Kidney (tissue), 14 donors: Measurements from ENCODE around the gene RIMBP2. TPM values are rescaled to one million over a fixed set of nuclear protein-coding genes. Genes with fewer than 3 reads are reported as not detected.

Experiments used
- DNase-seq, 5 donors: peaks; one replicate each; pipeline ENCODE4 v3.0.0-alpha.2; 2013 to 2020
- FAIRE-seq: peaks from 2 replicates; lab custom pipeline; 2012; peaks lifted over from hg19 to GRCh38; lab: Jason Lieb, UNC
- H3K27ac ChIP-seq, 2 donors: one replicate each; pipeline ENCODE4 v1.7.0; 2013; ENCODE audit warnings: low read depth in 2 of 2, low read length in 2 of 2, inconsistent platforms in 1 of 2
- H3K27me3 ChIP-seq: one replicate; pipeline ENCODE4 v1.7.1; 2013; ENCODE audit warnings: low read length, inconsistent platforms; ENCODE audit not compliant: control insufficient read depth, insufficient read depth
- H3K36me3 ChIP-seq, 3 donors: one replicate each; pipeline versions ENCODE4 v1.7.0 to v1.7.1; 2013; ENCODE audit warnings: low read length in 3 of 3, control low read depth in 1 of 3, inconsistent platforms in 1 of 3; ENCODE audit not compliant: insufficient read depth in 3 of 3, control insufficient read depth in 2 of 3
- H3K4me1 ChIP-seq, 3 donors: one replicate each; pipeline versions ENCODE4 v1.7.0 to v1.7.1; 2013; ENCODE audit warnings: low read length in 3 of 3, inconsistent platforms in 1 of 3, low read depth in 1 of 3; ENCODE audit not compliant: control insufficient read depth in 2 of 3, insufficient read depth in 2 of 3
- H3K4me3 ChIP-seq, 3 donors: one replicate each; pipeline versions ENCODE4 v1.7.0 to v1.8.1; 2013; ENCODE audit warnings: low read length in 3 of 3, control low read depth in 1 of 3, inconsistent platforms in 1 of 3
- H3K9ac ChIP-seq, 3 donors: one replicate each; pipeline versions ENCODE4 v1.7.0 to v1.7.1; 2013; ENCODE audit warnings: low read length in 3 of 3, control low read depth in 1 of 3, inconsistent platforms in 1 of 3
- H3K9me3 ChIP-seq, 3 donors: one replicate each; pipeline versions ENCODE4 v1.7.0 to v1.7.1; 2013; ENCODE audit warnings: low read length in 3 of 3, control low read depth in 1 of 3, inconsistent platforms in 1 of 3; ENCODE audit not compliant: control insufficient read depth in 2 of 3, insufficient read depth in 1 of 3
- intact Hi-C: fragments of 100-400 bp; cut with DNase I; formaldehyde crosslinking; loops from one replicate; pipeline ENCODE4 v1.11.1; 2022
- polyA plus RNA-seq: library from polyadenylated mRNA; stranded (reverse); fragments of 350-450 nt; fragmentation: Illumina TruSeq; extraction: RNeasy Lipid Tissue Mini Kit (QIAGEN cat#74804); gene quantifications from one replicate; pipeline ENCODE4 v1.2.3, GENCODE V29; 2014; ENCODE audit warnings: low read depth, low replicate concordance; ENCODE audit not compliant: insufficient read depth
- total RNA-seq: library from RNA; stranded (reverse); fragmentation: NEBNext Ultra II Directional; extraction: Animal tissue kit (Norgen Biotek cat#: 25700); gene quantifications from one replicate; pipeline ENCODE4 v1.2.1, GENCODE V29; 2021
- TF ChIP-seq, protein P1 (sequence below): IDR thresholded peaks from 3 replicates; pipeline ENCODE4 v1.5.1; 2012; ENCODE audit warnings: mild to moderate bottlenecking, moderate library complexity, borderline replicate concordance; ENCODE audit not compliant: insufficient read depth; ENCODE audit errors: extremely low read depth
- donor health status: control.
- donor health status: control.
- donor health status: control.
- donor health status: control.
- donor health status: control.
- donor health status: DM: yes; HTN: yes; CAD: no.
- donor health status: Normal renal cell carcinoma (clear cell type).

Gene RIMBP2
- total and polyA plus RNA-seq, 2 donors from 2014 or later, result 2.8 to 51.7 TPM

DNA sequence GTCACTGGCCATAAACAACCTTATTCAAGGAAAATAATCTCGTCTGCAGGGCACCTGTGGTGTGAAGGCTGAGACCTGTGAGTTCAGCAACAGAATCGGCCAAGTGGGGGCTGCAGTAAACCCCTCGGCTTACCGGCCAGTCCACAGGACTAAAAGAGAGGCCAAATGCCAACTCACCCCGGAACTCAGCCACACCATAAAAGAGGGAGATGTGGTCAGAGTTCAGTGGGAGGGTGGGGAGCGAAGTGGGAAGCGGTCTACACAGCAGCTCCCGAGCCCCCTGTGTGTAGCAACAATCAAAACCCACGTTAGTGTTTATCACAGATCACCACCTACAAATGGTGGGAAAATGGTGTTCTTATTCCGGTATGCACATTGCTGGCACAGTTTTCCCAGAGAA lies 225.4 kb downstream of the RIMBP2 start:
- Histone ChIP-seq H3K4me3 (no peak overlapping the region), H3K9me3 (no peaks in the 10 kb centered on the region), H3K36me3 (no peaks in the 10 kb centered on the region), H3K9ac (no peak overlapping the region), H3K4me1 (no peaks in the 10 kb centered on the region), H3K27ac (no peak overlapping the region), H3K27me3 (no peaks in the 10 kb centered on the region)
- intact Hi-C loops, result no loop called here
- no peak for DNase-seq
- no peak for FAIRE-seq
- TF ChIP-seq, protein P1, sequence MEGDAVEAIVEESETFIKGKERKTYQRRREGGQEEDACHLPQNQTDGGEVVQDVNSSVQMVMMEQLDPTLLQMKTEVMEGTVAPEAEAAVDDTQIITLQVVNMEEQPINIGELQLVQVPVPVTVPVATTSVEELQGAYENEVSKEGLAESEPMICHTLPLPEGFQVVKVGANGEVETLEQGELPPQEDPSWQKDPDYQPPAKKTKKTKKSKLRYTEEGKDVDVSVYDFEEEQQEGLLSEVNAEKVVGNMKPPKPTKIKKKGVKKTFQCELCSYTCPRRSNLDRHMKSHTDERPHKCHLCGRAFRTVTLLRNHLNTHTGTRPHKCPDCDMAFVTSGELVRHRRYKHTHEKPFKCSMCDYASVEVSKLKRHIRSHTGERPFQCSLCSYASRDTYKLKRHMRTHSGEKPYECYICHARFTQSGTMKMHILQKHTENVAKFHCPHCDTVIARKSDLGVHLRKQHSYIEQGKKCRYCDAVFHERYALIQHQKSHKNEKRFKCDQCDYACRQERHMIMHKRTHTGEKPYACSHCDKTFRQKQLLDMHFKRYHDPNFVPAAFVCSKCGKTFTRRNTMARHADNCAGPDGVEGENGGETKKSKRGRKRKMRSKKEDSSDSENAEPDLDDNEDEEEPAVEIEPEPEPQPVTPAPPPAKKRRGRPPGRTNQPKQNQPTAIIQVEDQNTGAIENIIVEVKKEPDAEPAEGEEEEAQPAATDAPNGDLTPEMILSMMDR, result no peak

DNA sequence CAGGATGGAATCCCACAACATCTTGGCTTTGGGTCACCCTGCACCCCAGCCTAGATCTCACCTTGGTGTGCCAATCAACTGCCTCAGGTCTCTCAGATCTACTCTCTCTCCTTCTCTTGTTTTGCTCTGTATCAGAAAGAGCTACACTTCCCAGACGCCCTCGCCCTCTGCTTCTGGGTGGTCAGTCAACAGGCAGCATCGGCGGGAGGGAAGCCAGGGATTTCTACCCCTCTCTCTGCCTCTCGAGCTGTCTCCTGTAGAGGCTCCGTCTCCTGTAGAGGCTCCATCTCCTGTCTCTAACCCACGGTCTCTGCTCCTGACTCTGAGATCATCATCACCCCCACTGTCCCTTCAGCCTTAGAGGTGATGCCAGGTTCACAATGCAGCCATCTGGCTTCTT lies 226.8 kb downstream of the RIMBP2 start:
- Histone ChIP-seq H3K9ac (no peak overlapping the region), H3K4me3 (no peak overlapping the region), H3K36me3 (no peaks in the 10 kb centered on the region), H3K27ac (no peak overlapping the region), H3K9me3 (no peaks in the 10 kb centered on the region), H3K4me1 (no peaks in the 10 kb centered on the region), H3K27me3 (no peaks in the 10 kb centered on the region)
- TF ChIP-seq, protein P1, result no peak
- intact Hi-C loops, result no loop called here
- DNase-seq, result no peak
- FAIRE-seq, result no peak

DNA sequence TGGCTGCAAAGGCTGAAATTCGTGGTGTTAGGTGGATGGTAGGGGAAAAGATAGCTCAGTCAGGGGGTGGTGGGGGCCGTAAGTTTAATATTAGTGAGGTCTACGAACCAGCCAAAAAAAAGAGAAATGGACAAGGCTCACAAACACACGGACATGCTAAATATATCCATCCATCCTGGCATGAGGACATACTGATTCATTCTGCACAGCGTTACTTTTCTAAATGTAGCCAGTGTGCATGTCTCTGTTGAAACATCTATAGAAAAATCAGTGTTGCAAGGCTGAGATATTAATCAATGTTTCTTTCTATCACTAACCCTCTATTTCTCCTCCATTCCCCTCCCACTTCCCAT lies 227.8 kb downstream of the RIMBP2 start:
- H3K4me1 ChIP-seq, result no peaks in the 10 kb centered on the region
- DNase-seq (no peak), FAIRE-seq (no peak)
- H3K9me3 ChIP-seq, result no peaks in the 10 kb centered on the region
- no peaks in the 10 kb centered on the region for H3K27me3 ChIP-seq
- H3K9ac ChIP-seq, result no peak overlapping the region
- TF ChIP-seq, protein P1, result no peak
- intact Hi-C loops, result no loop called here
- no peak overlapping the region for H3K27ac ChIP-seq
- H3K36me3 ChIP-seq, result no peaks in the 10 kb centered on the region
- H3K4me3 ChIP-seq, result no peak overlapping the region

DNA sequence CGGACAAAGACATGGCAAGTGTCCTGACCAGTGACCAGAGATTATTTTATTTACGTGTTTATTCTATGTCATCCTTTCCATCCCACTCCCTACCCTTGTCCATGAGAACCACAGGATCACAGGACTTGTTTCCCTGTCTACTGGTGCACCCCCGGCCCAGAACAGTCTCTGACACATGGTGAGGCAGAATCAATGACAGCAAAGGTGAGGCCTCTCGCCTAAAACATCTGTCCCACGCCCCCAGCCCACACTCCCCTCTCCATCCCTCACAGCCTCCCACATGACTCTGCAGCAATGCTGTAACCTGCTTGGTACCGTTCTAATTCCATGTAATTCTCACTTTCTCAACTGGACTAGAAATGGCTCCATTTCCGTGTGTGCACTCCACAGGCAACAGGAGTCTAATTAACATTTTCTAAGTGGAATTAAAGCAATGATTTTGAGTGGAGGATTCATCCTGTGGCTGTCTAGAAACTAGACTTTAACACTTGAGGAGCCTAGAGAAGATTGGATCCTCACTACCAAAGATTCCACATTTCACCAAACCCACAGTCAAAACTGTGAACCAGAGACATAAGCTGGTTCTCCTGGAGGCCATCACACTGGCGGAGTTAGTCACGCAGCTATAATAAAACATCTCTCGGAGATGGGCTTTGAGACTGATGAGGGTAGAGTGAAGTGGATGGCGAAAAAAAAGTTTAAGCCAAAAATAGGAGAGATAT lies 228.3 kb downstream of the RIMBP2 start:
- H3K36me3 ChIP-seq, result no peaks in the 10 kb centered on the region
- no peaks in the 10 kb centered on the region for H3K27me3 ChIP-seq
- intact Hi-C loops, result no loop called here
- no peak overlapping the region for H3K9ac ChIP-seq
- TF ChIP-seq, protein P1, result no peak
- H3K27ac ChIP-seq, result no peak overlapping the region
- no peak overlapping the region for H3K4me3 ChIP-seq
- H3K9me3 ChIP-seq, result no peaks in the 10 kb centered on the region
- no peak for FAIRE-seq
- no peak for DNase-seq
- H3K4me1 ChIP-seq, result no peaks in the 10 kb centered on the region
